A204.1 (cell line): ENCODE results near the gene TSPAN13.

Experiments
- FAIRE-seq: peaks from 2 replicates; lab custom pipeline; 2012; peaks lifted over from hg19 to GRCh38; lab: Jason Lieb, UNC

TSPAN13 gene

GRCh38 chr7:16776053-16776452 is 22.5 kb downstream of the TSPAN13 start:
- FAIRE-seq = no peak

- FAIRE-seq = no peak
Observed at GRCh38 chr7:16778476-16778875, 24.9 kb downstream of the TSPAN13 start.

GRCh38 chr7:16779051-16779450 is 25.5 kb downstream of the TSPAN13 start:
- FAIRE-seq = no peak

GRCh38 chr7:16780596-16780995 is 27.0 kb downstream of the TSPAN13 start:
- no peak for FAIRE-seq

- FAIRE-seq = no peak
Observed at GRCh38 chr7:16785321-16785720, 31.8 kb downstream of the TSPAN13 start.

GRCh38 chr7:16785846-16786245 is 32.3 kb downstream of the TSPAN13 start:
- FAIRE-seq = no peak

- FAIRE-seq = no peak
Observed at GRCh38 chr7:16786257-16786656, 32.7 kb downstream of the TSPAN13 start.

- no peak for FAIRE-seq
Observed at GRCh38 chr7:16787127-16787526, 33.6 kb downstream of the TSPAN13 start.

GRCh38 chr7:16791071-16791470 is 37.5 kb downstream of the TSPAN13 start:
- no peak for FAIRE-seq

- FAIRE-seq = no peak
Observed at GRCh38 chr7:16791905-16792698, 38.5 kb downstream of the TSPAN13 start.

- no peak for FAIRE-seq
Observed at GRCh38 chr7:16794986-16795385, 41.4 kb downstream of the TSPAN13 start.

GRCh38 chr7:16795624-16796023 is 42.1 kb downstream of the TSPAN13 start:
- no peak for FAIRE-seq

GRCh38 chr7:16801111-16801542 is 47.6 kb downstream of the TSPAN13 start:
- FAIRE-seq = peak; percentile 82

GRCh38 chr7:16801579-16801978 is 48.0 kb downstream of the TSPAN13 start:
- no peak for FAIRE-seq

- FAIRE-seq = no peak
Observed at GRCh38 chr7:16803125-16803524, 49.6 kb downstream of the TSPAN13 start.

- no peak for FAIRE-seq
Observed at GRCh38 chr7:16803881-16804673, 50.5 kb downstream of the TSPAN13 start.

- FAIRE-seq = no peak
Observed at GRCh38 chr7:16804674-16805439, 51.3 kb downstream of the TSPAN13 start, which contains the start of gene AGR2. TSS of gene AGR2 (minus strand) at chr7:16804999. CDS start at chr7:16801796, 3,203 bp downstream.

GRCh38 chr7:16805441-16805840 is 51.9 kb downstream of the TSPAN13 start:
- no peak for FAIRE-seq

GRCh38 chr7:16810112-16810511 is 56.6 kb downstream of the TSPAN13 start:
- no peak for FAIRE-seq

- FAIRE-seq = no peak
Observed at GRCh38 chr7:16810573-16810972, 57.0 kb downstream of the TSPAN13 start.

GRCh38 chr7:16811551-16811950 is 58.0 kb downstream of the TSPAN13 start:
- FAIRE-seq = no peak

GRCh38 chr7:16812542-16813231 is 59.1 kb downstream of the TSPAN13 start:
- no peak for FAIRE-seq
